CD4-positive, alpha-beta T cell treated with Interleukin-6 at 100 ng/mL for 8 hours (primary cell): ENCODE data around the gene HES4.

Source experiments
- DNase-seq: peaks from one replicate; pipeline ENCODE4 v3.0.0-alpha.2; 2020; ENCODE audit warnings: mixed read lengths, low spot score

HES4 gene

GRCh38 chr1:965526-966134 lies 34.3 kb downstream of the HES4 start:
- no peak for DNase-seq

GRCh38 chr1:964691-965525 lies 35.0 kb downstream of the HES4 start:
- no peak for DNase-seq

GRCh38 chr1:963746-964525 lies 36.0 kb downstream of the HES4 start:
- DNase-seq = no peak

GRCh38 chr1:963301-963651 lies 36.6 kb downstream of the HES4 start:
- no peak for DNase-seq

GRCh38 chr1:962381-963300 lies 37.3 kb downstream of the HES4 start:
- no peak for DNase-seq

GRCh38 chr1:961132-961669 lies 38.7 kb downstream of the HES4 start:
- DNase-seq = no peak

- peak; percentile 67 for DNase-seq
These were observed 39.4 kb downstream of the HES4 start, which contains the start of gene KLHL17 for GRCh38 chr1:960363-961131. Gene KLHL17, plus strand, starts transcription at chr1:960584. Its CDS starts 110 bp downstream, at chr1:960694.

- DNase-seq = no peak
These were observed 40.0 kb downstream of the HES4 start for GRCh38 chr1:959731-960362.

- peak; percentile 93 for DNase-seq
These were observed 40.8 kb downstream of the HES4 start, which contains the start of gene NOC2L for GRCh38 chr1:958823-959730. Gene NOC2L, minus strand, starts transcription at chr1:959256. Its CDS starts 16 bp downstream, at chr1:959240.

GRCh38 chr1:956636-957035 lies 43.3 kb downstream of the HES4 start:
- no peak for DNase-seq

GRCh38 chr1:955474-955873 lies 44.4 kb downstream of the HES4 start:
- DNase-seq = no peak

GRCh38 chr1:954927-955326 lies 45.0 kb downstream of the HES4 start:
- no peak for DNase-seq

GRCh38 chr1:953524-954320 lies 46.2 kb downstream of the HES4 start:
- no peak for DNase-seq

GRCh38 chr1:952603-953002 lies 47.3 kb downstream of the HES4 start:
- no peak for DNase-seq

- DNase-seq = no peak
These were observed 47.7 kb downstream of the HES4 start for GRCh38 chr1:952201-952600.

- no peak for DNase-seq
These were observed 48.5 kb downstream of the HES4 start for GRCh38 chr1:951364-951763.

GRCh38 chr1:950881-951280 lies 49.0 kb downstream of the HES4 start:
- DNase-seq = no peak

GRCh38 chr1:950268-950667 lies 49.6 kb downstream of the HES4 start:
- DNase-seq = no peak
